ENCODE results near the gene GATB.

GATB gene

GRCh38 chr4:151798678-151799416 is 38.0 kb upstream of the GATB start:
- Mint-ChIP-seq H3K4me3 (no peak overlapping the region), H3K36me3 (ENCODE audit: low read depth) (no peaks in the 10 kb centered on the region), H3K9me3 (no peaks in the 10 kb centered on the region), H3K4me1 (ENCODE audit: low read depth) (no peaks in the 10 kb centered on the region), H3K27ac (no peak overlapping the region), H3K27me3 (peaks cover 15% of the 10 kb centered on the region)
- intact Hi-C loops (cut with micrococcal nuclease) = no loop called here

GRCh38 chr4:151797853-151798252 is 37.0 kb upstream of the GATB start:
- H3K27me3 Mint-ChIP-seq = peaks cover 17% of the 10 kb centered on the region

GRCh38 chr4:151797131-151797530 is 36.3 kb upstream of the GATB start:
- Mint-ChIP-seq H3K4me1 (ENCODE audit: low read depth) (no peaks in the 10 kb centered on the region), H3K9me3 (no peaks in the 10 kb centered on the region), H3K27me3 (peaks cover 17% of the 10 kb centered on the region), H3K27ac (no peak overlapping the region), H3K36me3 (ENCODE audit: low read depth) (no peaks in the 10 kb centered on the region), H3K4me3 (no peak overlapping the region)
- intact Hi-C loops (cut with micrococcal nuclease) = no loop called here

More at GRCh38 chr4:151797853-151798252, 37.0 kb upstream of the GATB start:
- no peak overlapping the region for H3K27ac Mint-ChIP-seq
- intact Hi-C loops (cut with micrococcal nuclease) = no loop called here
- no peaks in the 10 kb centered on the region for H3K4me1 Mint-ChIP-seq (ENCODE audit: low read depth)
- H3K4me3 Mint-ChIP-seq = no peak overlapping the region
- no peaks in the 10 kb centered on the region for H3K36me3 Mint-ChIP-seq (ENCODE audit: low read depth)
- H3K9me3 Mint-ChIP-seq = no peaks in the 10 kb centered on the region

- Mint-ChIP-seq H3K4me1 (ENCODE audit: low read depth) (no peaks in the 10 kb centered on the region), H3K36me3 (ENCODE audit: low read depth) (no peaks in the 10 kb centered on the region), H3K27ac (no peak overlapping the region), H3K27me3 (peaks cover 22% of the 10 kb centered on the region), H3K9me3 (no peaks in the 10 kb centered on the region), H3K4me3 (no peak overlapping the region)
- intact Hi-C loops (cut with micrococcal nuclease) = no loop called here
Observed at GRCh38 chr4:151796106-151796505, 35.3 kb upstream of the GATB start.

- Mint-ChIP-seq H3K27me3 (peaks cover 30% of the 10 kb centered on the region), H3K36me3 (ENCODE audit: low read depth) (no peaks in the 10 kb centered on the region), H3K4me1 (ENCODE audit: low read depth) (no peaks in the 10 kb centered on the region), H3K4me3 (no peak overlapping the region), H3K27ac (no peak overlapping the region), H3K9me3 (no peaks in the 10 kb centered on the region)
- intact Hi-C loops (cut with micrococcal nuclease) = no loop called here
Observed at GRCh38 chr4:151792995-151793394, 32.2 kb upstream of the GATB start.

- no peaks in the 10 kb centered on the region for H3K36me3 Mint-ChIP-seq (ENCODE audit: low read depth)
- H3K27ac Mint-ChIP-seq = no peak overlapping the region
- H3K9me3 Mint-ChIP-seq = no peaks in the 10 kb centered on the region
- H3K27me3 Mint-ChIP-seq = peaks cover 31% of the 10 kb centered on the region
- H3K4me3 Mint-ChIP-seq = no peak overlapping the region
- H3K4me1 Mint-ChIP-seq (ENCODE audit: low read depth) = no peaks in the 10 kb centered on the region
- intact Hi-C loops (cut with micrococcal nuclease) = no loop called here
Observed at GRCh38 chr4:151792530-151792929, 31.7 kb upstream of the GATB start.

GRCh38 chr4:151788021-151788420 is 27.2 kb upstream of the GATB start:
- Mint-ChIP-seq H3K27ac (no peak overlapping the region), H3K4me3 (no peak overlapping the region), H3K36me3 (ENCODE audit: low read depth) (no peaks in the 10 kb centered on the region), H3K9me3 (no peaks in the 10 kb centered on the region), H3K4me1 (ENCODE audit: low read depth) (no peaks in the 10 kb centered on the region), H3K27me3 (peaks cover 27% of the 10 kb centered on the region)
- intact Hi-C loops (cut with micrococcal nuclease) = no loop called here

GRCh38 chr4:151786158-151786495 is 25.3 kb upstream of the GATB start:
- H3K36me3 Mint-ChIP-seq (ENCODE audit: low read depth) = no peaks in the 10 kb centered on the region
- H3K27ac Mint-ChIP-seq = no peak overlapping the region

GRCh38 chr4:151785484-151786157 is 24.8 kb upstream of the GATB start:
- Mint-ChIP-seq H3K27ac (no peak overlapping the region), H3K4me1 (ENCODE audit: low read depth) (no peaks in the 10 kb centered on the region), H3K27me3 (peaks cover 30% of the 10 kb centered on the region), H3K9me3 (no peaks in the 10 kb centered on the region), H3K4me3 (no peak overlapping the region), H3K36me3 (ENCODE audit: low read depth) (no peaks in the 10 kb centered on the region)
- intact Hi-C loops (cut with micrococcal nuclease) = no loop called here

More at GRCh38 chr4:151786158-151786495, 25.3 kb upstream of the GATB start:
- H3K4me3 Mint-ChIP-seq = no peak overlapping the region
- intact Hi-C loops (cut with micrococcal nuclease) = no loop called here
- no peaks in the 10 kb centered on the region for H3K4me1 Mint-ChIP-seq (ENCODE audit: low read depth)
- H3K9me3 Mint-ChIP-seq = no peaks in the 10 kb centered on the region
- peaks cover 29% of the 10 kb centered on the region for H3K27me3 Mint-ChIP-seq

GRCh38 chr4:151784706-151785105 is 23.9 kb upstream of the GATB start:
- no peaks in the 10 kb centered on the region for H3K36me3 Mint-ChIP-seq (ENCODE audit: low read depth)

GRCh38 chr4:151783867-151784266 is 23.1 kb upstream of the GATB start:
- no peak overlapping the region for H3K27ac Mint-ChIP-seq
- H3K4me3 Mint-ChIP-seq = no peak overlapping the region
- intact Hi-C loops (cut with micrococcal nuclease) = no loop called here
- H3K4me1 Mint-ChIP-seq (ENCODE audit: low read depth) = no peaks in the 10 kb centered on the region
- no peaks in the 10 kb centered on the region for H3K36me3 Mint-ChIP-seq (ENCODE audit: low read depth)
- H3K9me3 Mint-ChIP-seq = no peaks in the 10 kb centered on the region
- peaks cover 25% of the 10 kb centered on the region for H3K27me3 Mint-ChIP-seq

More at GRCh38 chr4:151784706-151785105, 23.9 kb upstream of the GATB start:
- Mint-ChIP-seq H3K4me1 (ENCODE audit: low read depth) (no peaks in the 10 kb centered on the region), H3K27me3 (peaks cover 26% of the 10 kb centered on the region), H3K27ac (no peak overlapping the region), H3K4me3 (no peak overlapping the region), H3K9me3 (no peaks in the 10 kb centered on the region)
- intact Hi-C loops (cut with micrococcal nuclease) = no loop called here

GRCh38 chr4:151782296-151782695 is 21.5 kb upstream of the GATB start:
- Mint-ChIP-seq H3K36me3 (ENCODE audit: low read depth) (no peaks in the 10 kb centered on the region), H3K27ac (no peak overlapping the region), H3K4me3 (no peak overlapping the region), H3K27me3 (peaks cover 23% of the 10 kb centered on the region), H3K4me1 (ENCODE audit: low read depth) (no peaks in the 10 kb centered on the region), H3K9me3 (no peaks in the 10 kb centered on the region)
- intact Hi-C loops (cut with micrococcal nuclease) = no loop called here

- Mint-ChIP-seq H3K4me3 (no peak overlapping the region), H3K27me3 (peaks cover 27% of the 10 kb centered on the region), H3K4me1 (ENCODE audit: low read depth) (no peaks in the 10 kb centered on the region), H3K36me3 (ENCODE audit: low read depth) (no peaks in the 10 kb centered on the region), H3K27ac (no peak overlapping the region), H3K9me3 (no peaks in the 10 kb centered on the region)
- intact Hi-C loops (cut with micrococcal nuclease) = no loop called here
Observed at GRCh38 chr4:151781026-151781425, 20.2 kb upstream of the GATB start.

- no peaks in the 10 kb centered on the region for H3K4me1 Mint-ChIP-seq (ENCODE audit: low read depth)
- no peak overlapping the region for H3K4me3 Mint-ChIP-seq
- intact Hi-C loops (cut with micrococcal nuclease) = no loop called here
- no peak overlapping the region for H3K27ac Mint-ChIP-seq
- H3K36me3 Mint-ChIP-seq (ENCODE audit: low read depth) = no peaks in the 10 kb centered on the region
- H3K9me3 Mint-ChIP-seq = peaks cover 17% of the 10 kb centered on the region
- H3K27me3 Mint-ChIP-seq = peaks cover 15% of the 10 kb centered on the region
Observed at GRCh38 chr4:151777471-151777870, 16.7 kb upstream of the GATB start.

- no peak overlapping the region for H3K4me3 Mint-ChIP-seq
Observed at GRCh38 chr4:151774324-151774723, 13.5 kb upstream of the GATB start.

More at GRCh38 chr4:151774324-151774723, 13.5 kb upstream of the GATB start:
- Mint-ChIP-seq H3K4me1 (ENCODE audit: low read depth) (no peaks in the 10 kb centered on the region), H3K9me3 (peaks cover 17% of the 10 kb centered on the region), H3K27ac (no peak overlapping the region), H3K27me3 (peaks cover 17% of the 10 kb centered on the region), H3K36me3 (ENCODE audit: low read depth) (no peaks in the 10 kb centered on the region)
- intact Hi-C loops (cut with micrococcal nuclease) = no loop called here

Data from dendritic cell treated with granulocyte-macrophage colony-stimulating factor and Interleukin-4, amounts not matched to agents 40 ng/mL and 50 ng/mL, for 4 days (primary cell).